Peyer's patch (tissue), 4 donors: Measurements from ENCODE around the gene TMEM135.

Experiments
- CTCF ChIP-seq, 6 experiments: fragments of 450-650 bp in 4 of 6; fragments of 200-600 bp in 2 of 6; sonication (generic) in 1 of 6; IDR thresholded peaks; one replicate each; pipeline ENCODE4 v1.5.1; 2017 to 2019; ENCODE audit warnings: antibody characterized with exemption in 6 of 6, mild to moderate bottlenecking in 3 of 6, moderate library complexity in 1 of 6
- POLR2A ChIP-seq, 2 donors: fragments of 450-650 bp; IDR thresholded peaks; one replicate each; pipeline ENCODE4 v1.5.1; 2017; ENCODE audit warnings: antibody characterized with exemption in 2 of 2, mild to moderate bottlenecking in 2 of 2, moderate library complexity in 2 of 2

- TF ChIP-seq CTCF (IDR thresholded peaks at IDR 0.05) = no peak
- no peak for TF ChIP-seq POLR2A (IDR thresholded peaks at IDR 0.05)
Measured at GRCh38 chr11:87002918-87003317, 34.8 kb upstream of the TMEM135 start.
